Measurements from ENCODE around the gene CCDC40. TPM values are rescaled to one million over a fixed set of nuclear protein-coding genes. Genes with fewer than 3 reads are reported as not detected.

The CCDC40 gene
- total and polyA plus RNA-seq, 2 of the 13 experiments (the other 11 are each of a cell fraction or from before 2014, with no cell fraction given) = 4.1 to 5.5 TPM

GRCh38 chr17:80008383-80008840, 28.0 kb upstream of the CCDC40 start (continued):
- TF ChIP-seq GMEB1 (CRISPR knock-in tag; IDR thresholded peaks at IDR 0.05; ENCODE audit: borderline replicate concordance) = peak; percentile 42; the same call in 1 of the 2 replicates
- no peak for TF ChIP-seq REL (CRISPR knock-in tag; conservative IDR thresholded peaks at IDR 0.05)
- TF ChIP-seq MTF1 (CRISPR knock-in tag; IDR thresholded peaks at IDR 0.05) = no peak
- no peak for TF ChIP-seq TGIF2 (CRISPR knock-in tag; IDR thresholded peaks at IDR 0.05)
- peak; percentile 79 for TF ChIP-seq HNF4A (CRISPR knock-in tag; IDR thresholded peaks at IDR 0.05)
- no peak for TF ChIP-seq NFIB (CRISPR knock-in tag; IDR thresholded peaks at IDR 0.05; ENCODE audit: borderline replicate concordance)
- TF ChIP-seq MAFK (conservative IDR thresholded peaks at IDR 0.05 in 1 of 2, IDR thresholded peaks at IDR 0.05 in 1 of 2; ENCODE audit: low read length in 2 of 2) = no peak
- no peak for TF ChIP-seq ZNF614 (CRISPR knock-in tag; IDR thresholded peaks at IDR 0.05; ENCODE audit: borderline replicate concordance)
- no peak; the same call in 1 of the 2 replicates for TF ChIP-seq FOXJ3 (CRISPR knock-in tag; IDR thresholded peaks at IDR 0.05; ENCODE audit: borderline replicate concordance)
- no peak for TF ChIP-seq NFIC (IDR thresholded peaks at IDR 0.05; ENCODE audit: low read length)
- no peak for TF ChIP-seq THAP7 (CRISPR knock-in tag; IDR thresholded peaks at IDR 0.05)
- TF ChIP-seq ELF1 (CRISPR knock-in tag; IDR thresholded peaks at IDR 0.05) = no peak
- TF ChIP-seq ZNF407 (CRISPR knock-in tag; IDR thresholded peaks at IDR 0.05; ENCODE audit: not compliant biosample characterization) = peak; percentile 92
- no peak for TF ChIP-seq NFRKB (IDR thresholded peaks at IDR 0.05)
- no peak for TF ChIP-seq NR3C1 (CRISPR knock-in tag; IDR thresholded peaks at IDR 0.05)
- no peak for TF ChIP-seq ZBTB44 (CRISPR knock-in tag; IDR thresholded peaks at IDR 0.05)
- no peak for TF ChIP-seq ZNF564 (CRISPR knock-in tag; IDR thresholded peaks at IDR 0.05)
- peak; percentile 80 for TF ChIP-seq SPEN (CRISPR knock-in tag; IDR thresholded peaks at IDR 0.05; ENCODE audit: low read depth)
- TF ChIP-seq ZKSCAN1 (IDR thresholded peaks at IDR 0.05; ENCODE audit: low read length) = no peak
